ENCODE data around the gene AGPAT3.

Gene AGPAT3

GRCh38 chr21:44006017-44006619 is 141.1 kb downstream of the AGPAT3 start:
- peak overlapping the region; percentile 93 for H3K27ac ChIP-seq
- no peaks in the 10 kb centered on the region for H3K27me3 ChIP-seq (replicated peaks)
- no peak for TF ChIP-seq CTCF (IDR thresholded peaks at IDR 0.05; ENCODE audit: low read depth, low read length, missing control alignments)
- no peaks in the 10 kb centered on the region for H3K36me3 ChIP-seq (replicated peaks)
- no peak overlapping the region for H3K4me3 ChIP-seq (ENCODE audit: low read depth, low read length)
- in situ Hi-C loops (cut with HindIII; ENCODE audit: low pct_ligation_motif_present, low sequenced_read_pairs): no loop called here
- peak; percentile 96 for DNase-seq

GRCh38 chr21:44006656-44007055 is 141.6 kb downstream of the AGPAT3 start:
- H3K36me3 ChIP-seq (replicated peaks): no peaks in the 10 kb centered on the region
- DNase-seq: peak; percentile 52
- H3K27me3 ChIP-seq (replicated peaks): no peaks in the 10 kb centered on the region
- TF ChIP-seq CTCF (IDR thresholded peaks at IDR 0.05; ENCODE audit: low read depth, low read length, missing control alignments): no peak
- H3K27ac ChIP-seq: peak overlapping the region; percentile 93
- no peak overlapping the region for H3K4me3 ChIP-seq (ENCODE audit: low read depth, low read length)
- in situ Hi-C loops (cut with HindIII; ENCODE audit: low pct_ligation_motif_present, low sequenced_read_pairs): no loop called here

GRCh38 chr21:44010429-44010828 is 145.4 kb downstream of the AGPAT3 start:
- peak; percentile 13 for DNase-seq
- TF ChIP-seq CTCF (IDR thresholded peaks at IDR 0.05; ENCODE audit: low read depth, low read length, missing control alignments): no peak
- Histone ChIP-seq H3K27me3 (replicated peaks) (no peaks in the 10 kb centered on the region), H3K27ac (no peak overlapping the region), H3K36me3 (replicated peaks) (no peaks in the 10 kb centered on the region), H3K4me3 (ENCODE audit: low read depth, low read length) (no peak overlapping the region)
- in situ Hi-C loops (cut with HindIII; ENCODE audit: low pct_ligation_motif_present, low sequenced_read_pairs): no loop called here

DNA sequence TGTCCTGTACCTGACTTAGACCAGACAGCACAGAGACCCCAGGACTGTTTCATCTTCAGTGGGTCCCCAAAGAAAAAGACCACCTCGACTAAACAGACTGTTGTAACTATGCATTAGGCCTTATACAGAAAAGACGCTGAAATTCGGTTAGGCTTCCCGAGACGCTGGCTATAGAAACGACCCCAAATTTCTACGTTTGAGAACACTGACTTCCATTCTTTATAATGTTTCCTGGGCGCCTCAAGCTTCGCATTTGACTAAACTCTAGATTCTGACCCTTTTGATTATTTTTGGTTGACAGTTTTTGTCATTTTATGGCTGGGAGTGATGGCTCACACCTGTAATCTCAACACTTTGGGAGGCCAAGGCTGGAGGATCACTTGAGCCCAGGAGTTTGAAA is 146.1 kb downstream of the AGPAT3 start:
- Histone ChIP-seq H3K27me3 (replicated peaks) (no peaks in the 10 kb centered on the region), H3K4me3 (ENCODE audit: low read depth, low read length) (peak overlapping the region; percentile 74), H3K27ac (peak overlapping the region; percentile 79), H3K36me3 (replicated peaks) (no peaks in the 10 kb centered on the region)
- no peak for TF ChIP-seq CTCF (IDR thresholded peaks at IDR 0.05; ENCODE audit: low read depth, low read length, missing control alignments)
- no peak for DNase-seq
- in situ Hi-C loops (cut with HindIII; ENCODE audit: low pct_ligation_motif_present, low sequenced_read_pairs): no loop called here

GRCh38 chr21:44011579-44012473 is 146.8 kb downstream of the AGPAT3 start, which contains the start of gene TRAPPC10:
TRAPPC10 (plus strand) TSS chr21:44012309; CDS start chr21:44012494, 185 bp downstream.
- H3K27ac ChIP-seq: peak within 1 kb of the TSS; percentile 79
- peak; percentile 61 for DNase-seq
- no peaks in the 10 kb centered on the region for H3K36me3 ChIP-seq (replicated peaks)
- peak within 1 kb of the TSS; percentile 74 for H3K4me3 ChIP-seq (ENCODE audit: low read depth, low read length)
- H3K27me3 ChIP-seq (replicated peaks): no peaks in the 10 kb centered on the region
- no peak for TF ChIP-seq CTCF (IDR thresholded peaks at IDR 0.05; ENCODE audit: low read depth, low read length, missing control alignments)
- in situ Hi-C loops (cut with HindIII; ENCODE audit: low pct_ligation_motif_present, low sequenced_read_pairs): no loop called here
